ENCODE results near the gene KANSL1. TPM values are rescaled to one million over a fixed set of nuclear protein-coding genes. Genes with fewer than 3 reads are reported as not detected.
A peak's percentile ranks its signal among the peaks of the same experiment; 100 is the strongest.

Gene KANSL1
- total and polyA plus RNA-seq, 9 of the 15 experiments (the other 6 are each of a cell fraction or from before 2014, with no cell fraction given), result 3.6 to 55.4 (median 31.8) TPM

DNA sequence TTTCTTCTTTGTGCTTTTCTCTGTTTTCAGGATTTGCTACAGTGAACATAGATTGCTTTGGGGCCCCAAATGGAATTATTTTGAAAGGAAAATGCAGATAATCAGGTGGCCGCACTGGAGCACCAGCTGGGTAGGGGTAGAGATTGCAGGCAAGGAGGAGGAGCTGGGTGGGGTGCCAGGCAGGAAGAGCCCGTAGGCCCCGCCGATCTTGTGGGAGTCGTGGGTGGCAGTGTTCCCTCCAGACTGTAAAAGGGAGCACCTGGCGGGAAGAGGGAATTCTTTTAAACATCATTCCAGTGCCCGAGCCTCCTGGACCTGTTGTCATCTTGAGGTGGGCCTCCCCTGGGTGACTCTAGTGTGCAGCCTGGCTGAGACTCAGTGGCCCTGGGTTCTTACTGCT lies 192.9 kb downstream of the KANSL1 start:
- in situ Hi-C loops (cut with MboI), result loop anchor here (5.0 to 10.0 kb wide), 2 partner anchors 217 to 285 kb away; no protein-coding TSS in a partner anchor
- Histone ChIP-seq H3K4me2 (ENCODE audit: insufficient read depth, low read length) (no peak overlapping the region), H2AFZ (ENCODE audit: low read depth, low read length) (no peak overlapping the region), H3K9ac (ENCODE audit: insufficient read depth in 1 of 2, low read depth in 2 of 2, low read length in 2 of 2) (peak overlapping the region in 1 of 2 experiments; percentile 65; a peak in 1 of 4 replicates), H4K20me1 (replicated peaks; ENCODE audit: control insufficient read depth, insufficient read depth, low read length) (no peaks in the 10 kb centered on the region), H3K27ac (ENCODE audit: extremely low read depth, low read depth, low read length) (no peak overlapping the region), H3K36me3 (ENCODE audit: control insufficient read depth, insufficient read depth, low read length) (no peaks in the 10 kb centered on the region), H3K9me3 (replicated peaks; ENCODE audit: control insufficient read depth, insufficient read depth, low read depth, low read length) (no peaks in the 10 kb centered on the region), H3K79me2 (ENCODE audit: control insufficient read depth, insufficient read depth, low read length) (no peaks in the 10 kb centered on the region), H3K4me3 (no peak overlapping the region), H3K4me1 (replicated peaks in 1 of 2; ENCODE audit: control insufficient read depth in 2 of 2, insufficient read depth in 2 of 2, low read length in 2 of 2) (peaks cover 0 to 18% of the 10 kb centered on the region in 2 experiments; a peak in 2 of 5 replicates), H3K9me1 (ENCODE audit: control insufficient read depth, insufficient read depth, low read length) (no peaks in the 10 kb centered on the region), H3K27me3 (ENCODE audit: control insufficient read depth in 2 of 2, insufficient read depth in 2 of 2, low read length in 2 of 2) (no peaks in the 10 kb centered on the region)
- 71% methylated on average over 7 of the region's 7 CpGs for WGBS (ENCODE audit: insufficient coverage, low coverage, missing lambda C conversion rate)
- FAIRE-seq (no peak), DNase-seq (ENCODE audit: extremely low read depth in 1 of 4, low spot score in 3 of 4) (no peak), ATAC-seq (no peak)
- ChIA-PET CTCF (ENCODE audit: low intra/inter-chr PET ratio) (interaction anchor here (0.6 kb wide), 1 partner anchor 208 kb away, joined by 4 read pairs; no protein-coding TSS in a partner anchor), POLR2A (interaction anchor here (1.0 to 1.1 kb wide), 2 partner anchors 9 to 93 kb away, joined by 3 read pairs; no protein-coding TSS in a partner anchor)
- intact Hi-C loops (cut with micrococcal nuclease), result no loop called here
- no TSS peak for BruUV-seq (replicated peaks)
- no peak for TF ChIP-seq ZNF764 (CRISPR knock-in tag; IDR thresholded peaks at IDR 0.05; ENCODE audit: low read depth)
- TF ChIP-seq RHOXF2B (CRISPR knock-in tag; conservative IDR thresholded peaks at IDR 0.05), result no peak
- no peak for TF ChIP-seq HDAC1 (IDR thresholded peaks at IDR 0.05)
- TF ChIP-seq, protein P1, sequence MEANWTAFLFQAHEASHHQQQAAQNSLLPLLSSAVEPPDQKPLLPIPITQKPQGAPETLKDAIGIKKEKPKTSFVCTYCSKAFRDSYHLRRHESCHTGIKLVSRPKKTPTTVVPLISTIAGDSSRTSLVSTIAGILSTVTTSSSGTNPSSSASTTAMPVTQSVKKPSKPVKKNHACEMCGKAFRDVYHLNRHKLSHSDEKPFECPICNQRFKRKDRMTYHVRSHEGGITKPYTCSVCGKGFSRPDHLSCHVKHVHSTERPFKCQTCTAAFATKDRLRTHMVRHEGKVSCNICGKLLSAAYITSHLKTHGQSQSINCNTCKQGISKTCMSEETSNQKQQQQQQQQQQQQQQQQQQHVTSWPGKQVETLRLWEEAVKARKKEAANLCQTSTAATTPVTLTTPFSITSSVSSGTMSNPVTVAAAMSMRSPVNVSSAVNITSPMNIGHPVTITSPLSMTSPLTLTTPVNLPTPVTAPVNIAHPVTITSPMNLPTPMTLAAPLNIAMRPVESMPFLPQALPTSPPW (CRISPR knock-in tag; IDR thresholded peaks at IDR 0.05), result no peak

Measured in K562 (cell line).